NB4 (cell line): ENCODE data around the gene ZBTB8B.

Source experiments
- MYC ChIP-seq: IDR thresholded peaks from 2 replicates; pipeline ENCODE4 v1.6.1; 2011; ENCODE audit warnings: low read depth, low read length
- POLR2A ChIP-seq: IDR thresholded peaks from 2 replicates; pipeline ENCODE4 v1.6.1; 2011; ENCODE audit warnings: mild to moderate bottlenecking; ENCODE audit not compliant: insufficient read length; ENCODE audit errors: extremely low read depth
- TF ChIP-seq, protein P1 (sequence below): IDR thresholded peaks from one replicate; pipeline ENCODE4 v1.5.1; 2012; ENCODE audit warnings: low read depth, low read length
- TF ChIP-seq, protein P2 (sequence below): IDR thresholded peaks from 2 replicates; pipeline ENCODE4 v1.6.1; 2011; ENCODE audit warnings: low read depth, low read length

DNA sequence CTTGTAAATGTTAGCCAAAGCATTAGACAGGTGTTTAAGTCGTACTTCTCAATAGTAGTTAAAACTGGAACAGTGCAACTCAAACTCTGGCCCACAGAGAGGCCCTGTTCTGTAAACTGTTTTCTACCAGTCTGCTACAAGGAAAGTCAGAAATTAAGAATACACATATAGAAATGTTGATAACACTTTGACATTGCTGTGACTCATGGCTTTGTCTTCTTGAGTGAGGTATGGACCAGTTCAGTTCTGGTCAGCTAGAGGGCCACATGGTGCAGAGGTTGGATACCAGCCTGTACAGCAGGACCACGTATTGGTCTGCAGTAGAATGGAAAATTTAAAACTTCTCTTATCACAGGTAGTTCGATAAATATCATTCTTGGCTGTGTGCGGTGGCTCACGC, 22.3 kb downstream of the ZBTB8B start:
- TF ChIP-seq, protein P1, sequence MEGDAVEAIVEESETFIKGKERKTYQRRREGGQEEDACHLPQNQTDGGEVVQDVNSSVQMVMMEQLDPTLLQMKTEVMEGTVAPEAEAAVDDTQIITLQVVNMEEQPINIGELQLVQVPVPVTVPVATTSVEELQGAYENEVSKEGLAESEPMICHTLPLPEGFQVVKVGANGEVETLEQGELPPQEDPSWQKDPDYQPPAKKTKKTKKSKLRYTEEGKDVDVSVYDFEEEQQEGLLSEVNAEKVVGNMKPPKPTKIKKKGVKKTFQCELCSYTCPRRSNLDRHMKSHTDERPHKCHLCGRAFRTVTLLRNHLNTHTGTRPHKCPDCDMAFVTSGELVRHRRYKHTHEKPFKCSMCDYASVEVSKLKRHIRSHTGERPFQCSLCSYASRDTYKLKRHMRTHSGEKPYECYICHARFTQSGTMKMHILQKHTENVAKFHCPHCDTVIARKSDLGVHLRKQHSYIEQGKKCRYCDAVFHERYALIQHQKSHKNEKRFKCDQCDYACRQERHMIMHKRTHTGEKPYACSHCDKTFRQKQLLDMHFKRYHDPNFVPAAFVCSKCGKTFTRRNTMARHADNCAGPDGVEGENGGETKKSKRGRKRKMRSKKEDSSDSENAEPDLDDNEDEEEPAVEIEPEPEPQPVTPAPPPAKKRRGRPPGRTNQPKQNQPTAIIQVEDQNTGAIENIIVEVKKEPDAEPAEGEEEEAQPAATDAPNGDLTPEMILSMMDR, result no peak
- TF ChIP-seq, protein P2, sequence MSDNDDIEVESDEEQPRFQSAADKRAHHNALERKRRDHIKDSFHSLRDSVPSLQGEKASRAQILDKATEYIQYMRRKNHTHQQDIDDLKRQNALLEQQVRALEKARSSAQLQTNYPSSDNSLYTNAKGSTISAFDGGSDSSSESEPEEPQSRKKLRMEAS, result no peak
- no peak for TF ChIP-seq POLR2A
- TF ChIP-seq MYC, result no peak
